SK-N-MC (cell line): Measurements from ENCODE around the gene FOXO6.

Experiments
- DNase-seq: peaks from one replicate; pipeline ENCODE4 v3.0.0-alpha.2; 2011; ENCODE audit warnings: low read depth, low spot score
- H3K27ac ChIP-seq: fragments of 200-600 bp; sonication (generic); 2 replicates; pipeline ENCODE4 v1.5.1; 2016; ENCODE audit warnings: mixed run types
- H3K36me3 ChIP-seq: fragments of 200-600 bp; sonication (generic); 2 replicates; pipeline ENCODE4 v1.6.1; 2017; ENCODE audit warnings: antibody characterized with exemption, low read length, mixed read lengths; ENCODE audit not compliant: insufficient read depth
- H3K4me3 ChIP-seq: fragments of 200-600 bp; sonication (generic); 2 replicates; pipeline ENCODE4 v1.5.1; 2016
- H3K9ac ChIP-seq: fragments of 200-600 bp; sonication (generic); 2 replicates; pipeline ENCODE4 v1.8.0; 2017; ENCODE audit warnings: mixed run types, mixed read lengths; ENCODE audit not compliant: insufficient read length
- H3K9me3 ChIP-seq: fragments of 200-600 bp; sonication (generic); 2 replicates; pipeline ENCODE4 v1.6.1; 2017; ENCODE audit warnings: low read depth, mild to moderate bottlenecking, antibody characterized with exemption, low read length, moderate library complexity, mixed read lengths
- EZH2 ChIP-seq: fragments of 200-600 bp; sonication (generic); IDR thresholded peaks from one replicate; pipeline ENCODE4 v1.6.1; 2017; ENCODE audit warnings: antibody characterized with exemption
- FOXP2 ChIP-seq: optimal IDR thresholded peaks from 2 replicates; pipeline ENCODE3; 2011; ENCODE audit warnings: mild to moderate bottlenecking, moderate library complexity; ENCODE audit not compliant: insufficient read depth; ENCODE audit errors: extremely low read length, control extremely low read depth
- POLR2AphosphoS5 ChIP-seq: IDR thresholded peaks from 2 replicates; pipeline ENCODE4 v1.6.1; 2012; ENCODE audit warnings: mild to moderate bottlenecking, low read depth, low read length, borderline replicate concordance

The FOXO6 gene

GRCh38 chr1:41431490-41432350 is 70.5 kb downstream of the FOXO6 start:
- no peak for TF ChIP-seq POLR2AphosphoS5
- TF ChIP-seq EZH2: no peak
- TF ChIP-seq FOXP2: no peak
- H3K9me3 ChIP-seq: no peaks in the 10 kb centered on the region
- H3K27ac ChIP-seq: no peak overlapping the region
- no peaks in the 10 kb centered on the region for H3K36me3 ChIP-seq
- no peak overlapping the region for H3K9ac ChIP-seq
- no peak for DNase-seq
- H3K4me3 ChIP-seq: no peak overlapping the region
